GM19395 (cell line): ENCODE results near the gene P4HB.

Experiments used
- ATAC-seq: cut with Tn5 transposase; IDR thresholded peaks from one replicate; pipeline ENCODE4 v1.9.1; 2021; ENCODE audit warnings: mild to moderate bottlenecking, moderate library complexity; ENCODE audit not compliant: unreplicated experiment

The P4HB gene

DNA sequence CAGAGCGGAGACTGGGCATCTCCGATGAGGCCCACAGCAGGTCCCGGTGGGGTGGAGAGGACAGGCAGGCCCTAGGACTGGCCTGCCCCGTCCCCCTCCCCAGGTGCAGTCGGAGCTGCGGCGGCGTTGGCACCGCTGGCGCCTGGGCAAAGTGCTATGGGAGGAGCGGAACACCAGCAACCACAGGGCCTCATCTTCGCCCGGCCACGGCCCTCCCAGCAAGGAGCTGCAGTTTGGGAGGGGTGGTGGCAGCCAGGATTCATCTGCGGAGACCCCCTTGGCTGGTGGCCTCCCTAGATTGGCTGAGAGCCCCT is 47.0 kb downstream of the P4HB start:
- no peak for ATAC-seq

DNA sequence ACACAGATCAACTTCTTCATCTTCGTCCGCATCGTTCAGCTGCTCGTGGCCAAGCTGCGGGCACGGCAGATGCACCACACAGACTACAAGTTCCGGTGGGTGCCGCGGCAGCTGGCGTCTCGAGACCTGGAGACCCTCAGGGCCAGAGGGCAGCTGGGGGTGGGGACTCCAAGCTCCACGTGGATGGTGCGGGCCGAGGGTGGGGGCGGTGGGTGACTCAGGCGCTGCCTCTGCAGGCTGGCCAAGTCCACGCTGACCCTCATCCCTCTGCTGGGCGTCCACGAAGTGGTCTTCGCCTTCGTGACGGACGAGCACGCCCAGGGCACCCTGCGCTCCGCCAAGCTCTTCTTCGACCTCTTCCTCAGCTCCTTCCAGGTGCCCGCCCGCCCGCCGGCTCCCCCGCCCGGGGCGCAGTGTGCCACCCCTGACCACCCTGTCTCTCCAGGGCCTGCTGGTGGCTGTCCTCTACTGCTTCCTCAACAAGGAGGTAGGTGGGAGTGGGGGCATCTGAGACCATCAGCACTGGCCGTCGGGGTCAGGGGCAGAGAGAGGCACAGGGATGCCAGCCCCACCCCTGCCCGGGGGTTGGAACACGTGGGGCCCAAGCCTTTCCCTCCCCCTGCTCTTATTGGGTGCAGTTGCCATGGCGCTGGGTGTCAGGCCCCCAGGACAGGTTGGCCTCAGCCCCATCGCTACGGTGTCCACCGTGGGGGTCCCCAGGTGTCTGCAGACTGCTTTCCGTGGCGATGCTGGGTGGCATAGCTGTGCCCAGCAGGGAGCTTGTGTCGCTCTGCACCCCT is 47.6 kb downstream of the P4HB start:
- no peak for ATAC-seq

DNA sequence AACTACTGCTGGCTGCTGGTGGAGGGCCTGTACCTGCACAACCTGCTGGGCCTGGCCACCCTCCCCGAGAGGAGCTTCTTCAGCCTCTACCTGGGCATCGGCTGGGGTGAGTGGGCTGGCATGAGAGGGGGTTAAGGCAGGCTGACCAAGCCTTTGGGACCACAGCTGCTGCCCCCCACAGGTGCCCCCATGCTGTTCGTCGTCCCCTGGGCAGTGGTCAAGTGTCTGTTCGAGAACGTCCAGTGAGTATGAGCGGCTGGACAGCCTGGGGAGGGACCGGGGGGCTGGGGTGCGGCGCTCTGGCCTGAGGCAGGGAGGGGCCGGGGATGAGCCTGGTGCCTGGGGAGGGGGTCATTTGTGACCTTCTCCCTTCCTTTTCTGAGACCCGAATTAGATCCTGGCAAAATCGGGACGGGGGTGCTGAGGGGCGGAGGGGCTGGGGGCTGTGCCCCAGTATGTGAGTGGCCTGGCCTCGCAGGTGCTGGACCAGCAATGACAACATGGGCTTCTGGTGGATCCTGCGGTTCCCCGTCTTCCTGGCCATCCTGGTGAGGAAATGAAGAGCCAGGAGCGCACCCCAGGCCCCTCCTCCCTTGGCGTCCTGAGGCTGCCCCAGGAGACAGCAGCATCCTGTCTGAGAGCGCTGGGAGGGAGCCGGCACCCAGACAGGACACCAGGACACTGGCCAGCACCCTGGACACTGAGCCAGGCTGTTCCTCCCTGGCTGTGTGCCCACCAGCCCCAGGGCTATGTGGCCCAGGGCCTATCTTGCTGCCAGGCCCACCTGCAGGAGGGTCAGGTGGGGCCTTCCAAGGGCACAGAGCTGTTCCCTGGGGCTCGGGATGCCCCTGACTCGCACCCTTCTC is 48.4 kb downstream of the P4HB start:
- ATAC-seq = no peak

DNA sequence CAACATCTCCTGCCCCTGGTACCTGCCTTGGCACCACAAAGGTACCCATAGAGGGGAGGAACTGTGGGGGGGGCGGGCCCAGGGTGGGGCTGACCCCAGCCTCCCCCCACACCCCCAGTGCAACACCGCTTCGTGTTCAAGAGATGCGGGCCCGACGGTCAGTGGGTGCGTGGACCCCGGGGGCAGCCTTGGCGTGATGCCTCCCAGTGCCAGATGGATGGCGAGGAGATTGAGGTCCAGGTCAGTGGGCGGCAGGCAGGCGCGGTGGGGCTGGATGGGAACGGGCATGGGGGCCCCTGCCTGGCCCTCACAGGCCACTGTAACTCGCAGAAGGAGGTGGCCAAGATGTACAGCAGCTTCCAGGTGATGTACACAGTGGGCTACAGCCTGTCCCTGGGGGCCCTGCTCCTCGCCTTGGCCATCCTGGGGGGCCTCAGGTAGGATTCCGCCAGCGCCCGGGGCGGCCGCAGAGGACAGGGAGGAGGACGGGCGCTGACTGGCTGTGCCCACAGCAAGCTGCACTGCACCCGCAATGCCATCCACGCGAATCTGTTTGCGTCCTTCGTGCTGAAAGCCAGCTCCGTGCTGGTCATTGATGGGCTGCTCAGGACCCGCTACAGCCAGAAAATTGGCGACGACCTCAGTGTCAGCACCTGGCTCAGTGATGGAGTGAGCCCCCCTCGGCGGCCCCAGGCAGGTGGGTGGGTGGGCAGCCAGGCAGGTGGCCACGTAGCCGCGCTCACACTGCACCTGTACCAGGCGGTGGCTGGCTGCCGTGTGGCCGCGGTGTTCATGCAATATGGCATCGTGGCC is 49.2 kb downstream of the P4HB start:
- ATAC-seq = no peak

DNA sequence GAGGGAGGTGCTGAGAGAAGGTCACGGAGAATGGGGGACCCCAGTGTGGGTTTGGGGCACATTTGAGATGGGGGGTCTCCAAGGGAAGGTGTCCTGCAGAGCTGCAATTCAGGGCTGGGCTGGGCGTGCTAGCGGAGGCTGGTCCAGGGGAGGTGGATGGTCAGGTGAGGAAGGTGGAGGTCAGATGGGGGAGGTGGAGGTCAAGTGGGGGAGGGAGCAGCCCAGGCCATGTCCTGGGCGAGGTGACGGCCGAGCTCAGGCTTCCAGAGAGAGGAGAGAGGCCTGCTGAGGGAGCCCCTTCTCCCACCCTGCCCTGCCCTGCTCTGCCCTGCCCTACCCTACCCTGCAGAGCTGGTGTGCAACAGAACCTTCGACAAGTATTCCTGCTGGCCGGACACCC is 49.9 kb downstream of the P4HB start:
- ATAC-seq = no peak

DNA sequence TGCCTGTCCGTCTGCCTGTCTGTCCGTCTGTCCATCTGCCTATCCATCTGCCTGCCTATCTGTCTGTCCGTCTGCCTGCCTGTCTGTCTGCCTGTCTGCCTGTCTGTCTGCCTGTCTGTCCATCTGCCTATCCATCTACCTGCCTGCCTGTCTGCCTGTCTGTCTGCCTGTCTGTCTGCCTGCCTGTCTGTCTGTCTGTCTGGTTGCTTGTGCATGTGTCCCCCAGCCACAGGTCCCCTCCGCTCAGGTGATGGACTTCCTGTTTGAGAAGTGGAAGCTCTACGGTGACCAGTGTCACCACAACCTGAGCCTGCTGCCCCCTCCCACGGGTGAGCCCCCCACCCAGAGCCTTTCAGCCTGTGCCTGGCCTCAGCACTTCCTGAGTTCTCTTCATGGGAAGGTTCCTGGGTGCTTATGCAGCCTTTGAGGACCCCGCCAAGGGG is 50.8 kb downstream of the P4HB start:
- ATAC-seq = no peak

DNA sequence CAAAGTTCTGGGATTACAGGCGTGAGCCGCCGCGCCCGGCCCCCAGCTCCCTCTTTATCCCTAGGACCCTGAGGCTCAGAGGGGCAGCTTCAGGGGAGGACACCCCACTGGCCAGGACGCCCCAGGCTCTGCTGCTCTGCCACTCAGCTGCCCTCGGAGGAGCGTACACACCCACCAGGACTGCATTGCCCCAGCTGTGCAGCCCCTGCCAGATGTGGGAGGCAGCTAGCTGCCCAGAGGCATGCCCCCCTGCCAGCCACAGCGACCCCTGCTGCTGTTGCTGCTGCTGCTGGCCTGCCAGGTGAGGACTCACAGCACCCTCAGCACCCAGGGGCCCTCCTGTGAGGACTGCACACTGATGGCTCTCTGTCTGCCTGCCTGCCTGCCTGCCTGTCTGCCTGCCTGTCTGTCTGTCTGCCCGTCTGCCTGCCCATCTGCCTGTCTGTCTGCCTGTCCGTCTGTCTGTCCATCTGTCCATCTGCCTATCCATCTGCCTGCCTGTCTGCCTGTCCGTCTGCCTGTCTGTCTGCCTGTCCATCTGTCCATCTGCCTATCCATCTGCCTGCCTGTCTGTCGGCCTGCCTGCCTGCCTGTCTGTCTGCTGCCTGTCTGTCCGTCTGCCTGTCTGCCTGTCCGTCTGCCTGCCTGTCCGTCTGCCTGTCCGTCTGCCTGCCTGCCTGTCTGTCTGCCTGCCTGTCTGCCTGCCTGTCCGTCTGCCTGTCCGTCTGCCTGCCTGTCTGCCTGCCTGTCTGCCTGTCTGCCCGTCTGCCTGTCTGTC is 51.4 kb downstream of the P4HB start:
- ATAC-seq = no peak

DNA sequence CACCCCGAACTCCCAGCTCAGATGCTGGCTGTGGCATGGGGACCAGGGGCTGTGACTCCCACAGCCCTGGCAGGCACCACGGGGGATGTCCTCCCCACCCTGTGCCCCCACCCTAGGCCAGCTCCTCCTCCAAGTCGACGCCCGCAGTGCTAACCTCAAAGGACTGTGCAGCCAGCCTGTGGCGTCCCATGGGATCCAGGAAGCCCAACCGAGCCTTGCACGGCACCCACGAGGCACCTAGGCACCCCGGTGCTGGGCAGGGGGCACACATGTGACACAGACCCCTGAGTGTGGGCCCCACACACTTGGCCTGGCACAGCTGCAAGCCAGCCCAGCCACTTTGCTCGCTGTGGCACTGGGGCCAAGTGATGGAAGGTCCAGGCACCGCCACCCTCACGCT is 52.5 kb downstream of the P4HB start:
- ATAC-seq = no peak

DNA sequence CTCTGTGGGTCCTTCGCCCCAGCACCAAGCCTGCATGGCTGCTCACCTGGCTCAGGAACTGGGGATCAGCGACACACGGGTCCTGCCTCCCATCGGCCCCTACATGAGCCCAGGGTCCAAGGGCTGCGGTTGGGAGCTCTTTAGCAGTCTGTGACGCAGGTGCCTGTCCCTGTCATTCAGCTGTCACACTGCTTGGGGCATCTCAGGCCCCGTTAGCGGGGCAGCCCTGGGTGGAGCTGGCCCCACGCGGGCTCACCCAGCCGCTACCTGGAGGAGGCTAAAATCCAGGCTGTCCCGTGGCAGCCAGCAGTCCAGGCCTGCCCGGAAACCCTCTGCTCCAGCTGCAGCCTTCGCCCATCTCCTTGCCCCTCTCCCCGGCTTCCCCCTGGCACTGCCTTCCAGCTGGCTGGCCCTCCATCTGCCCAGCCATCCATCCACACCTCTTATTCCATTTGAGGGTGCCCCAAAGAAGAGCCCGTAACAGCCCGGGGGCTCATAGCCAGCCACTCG is 53.1 kb downstream of the P4HB start:
- no peak for ATAC-seq

DNA sequence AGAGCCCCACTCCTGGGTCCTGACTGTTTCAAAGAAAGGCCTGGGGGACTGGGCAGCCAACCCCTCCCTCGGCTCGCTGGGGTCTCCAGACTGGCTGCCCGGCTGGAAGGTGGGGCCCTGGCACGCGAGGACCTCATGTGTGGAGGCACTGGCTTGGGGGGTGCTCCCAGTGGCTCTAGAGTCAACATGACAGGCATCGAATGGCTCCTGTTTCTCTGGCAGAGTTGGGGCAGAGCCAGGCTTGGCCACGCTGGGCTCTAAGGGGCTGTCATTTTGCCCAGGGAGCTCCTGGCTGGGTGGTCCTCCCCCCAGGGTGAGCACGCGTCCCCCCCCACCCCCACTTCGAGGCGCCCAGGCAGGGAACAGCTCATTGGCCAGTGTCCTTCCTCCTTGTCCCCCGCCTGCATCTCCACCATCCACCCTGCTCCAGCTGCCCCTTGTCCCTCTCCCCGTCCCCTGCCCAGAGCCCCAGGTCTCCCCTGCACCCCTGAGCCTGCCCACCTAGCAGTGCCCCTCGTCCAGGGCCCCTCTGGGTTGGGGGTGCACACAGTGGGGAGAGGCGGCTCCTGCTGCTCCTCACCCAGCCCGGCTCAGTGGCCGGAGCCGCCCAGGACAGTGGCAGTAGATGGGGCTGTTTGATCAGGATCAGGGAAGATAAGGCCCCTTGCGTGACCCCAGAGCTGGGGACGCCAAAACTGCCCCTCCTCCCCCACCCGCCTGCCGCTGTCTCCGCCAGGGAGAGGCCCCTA is 53.7 kb downstream of the P4HB start:
- ATAC-seq = no peak

DNA sequence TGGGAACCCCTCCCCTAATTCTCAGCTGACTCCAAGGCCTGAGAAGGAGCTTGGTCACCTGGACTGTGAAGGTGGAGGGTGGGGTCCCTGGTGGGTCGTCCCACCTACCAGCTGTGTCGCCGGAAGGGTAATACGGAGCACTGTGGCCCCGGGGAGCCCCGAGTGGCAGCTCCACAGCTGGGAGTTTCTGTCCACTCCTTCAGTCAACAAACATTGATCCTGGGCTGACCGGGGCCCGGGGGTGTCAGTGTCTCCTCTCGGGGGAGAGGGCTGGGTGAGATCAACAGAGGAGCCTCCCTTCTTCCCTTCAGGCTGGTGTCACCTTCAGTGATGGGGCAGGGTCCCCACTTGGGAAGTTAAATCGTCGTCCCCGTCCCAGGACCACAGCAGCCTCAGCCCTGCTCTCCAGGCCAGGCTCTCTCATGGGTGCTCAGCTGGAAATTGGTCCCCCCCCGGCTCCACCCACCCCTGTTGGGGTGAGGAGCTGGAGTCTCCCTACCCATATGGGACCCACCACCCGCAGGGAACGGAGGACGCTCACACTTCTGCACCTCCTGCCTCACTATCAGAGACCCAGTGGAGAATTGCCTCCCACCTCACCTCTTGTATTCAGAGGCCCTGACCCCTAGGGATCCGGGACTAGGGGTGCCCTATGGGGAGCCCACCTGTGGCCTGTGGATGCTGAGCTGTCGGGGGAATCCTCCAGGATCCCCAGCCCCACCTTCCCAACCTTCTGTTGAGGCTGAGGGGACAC is 54.5 kb downstream of the P4HB start:
- no peak for ATAC-seq

DNA sequence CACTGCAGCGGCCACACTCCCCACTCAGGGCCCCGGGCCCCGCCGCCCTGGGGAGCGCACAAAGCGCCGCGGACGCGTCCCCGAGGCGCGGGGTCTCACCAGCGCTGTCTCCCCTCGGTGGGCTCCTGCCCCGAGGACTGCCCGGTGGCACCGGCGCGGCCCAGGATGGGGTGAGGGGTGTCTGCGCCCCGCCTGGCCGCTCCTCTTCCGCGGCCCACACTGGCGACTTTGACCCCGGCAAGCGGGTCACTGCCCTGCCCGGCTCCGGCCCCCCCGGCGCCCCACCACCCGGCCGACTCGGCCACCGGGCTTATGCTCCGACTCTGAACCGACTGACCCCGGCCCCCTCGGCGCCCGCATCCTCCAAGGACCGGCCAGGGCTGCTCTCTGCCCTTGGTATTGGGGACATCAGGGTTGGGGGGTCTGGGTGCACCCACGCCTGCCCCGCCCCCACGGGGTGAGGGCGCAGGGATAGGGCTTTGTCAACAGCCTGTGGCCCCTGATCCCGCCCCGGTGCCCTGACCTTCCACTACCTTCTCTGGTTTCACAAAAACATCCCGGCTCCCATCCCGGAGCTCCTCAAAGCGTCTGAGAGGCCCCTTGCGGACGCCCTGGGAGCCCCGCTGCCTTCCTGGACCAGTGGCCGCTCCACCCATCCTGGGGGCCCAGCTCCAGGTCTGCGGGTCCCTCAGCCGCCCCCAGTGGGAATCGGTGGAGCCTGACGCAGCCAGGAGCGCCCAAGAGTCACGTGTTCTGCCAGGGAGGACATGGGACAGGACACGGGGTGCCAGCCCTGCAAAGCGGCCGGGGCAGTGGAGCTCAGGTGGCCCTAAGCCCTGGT is 55.6 kb downstream of the P4HB start:
- ATAC-seq = no peak

DNA sequence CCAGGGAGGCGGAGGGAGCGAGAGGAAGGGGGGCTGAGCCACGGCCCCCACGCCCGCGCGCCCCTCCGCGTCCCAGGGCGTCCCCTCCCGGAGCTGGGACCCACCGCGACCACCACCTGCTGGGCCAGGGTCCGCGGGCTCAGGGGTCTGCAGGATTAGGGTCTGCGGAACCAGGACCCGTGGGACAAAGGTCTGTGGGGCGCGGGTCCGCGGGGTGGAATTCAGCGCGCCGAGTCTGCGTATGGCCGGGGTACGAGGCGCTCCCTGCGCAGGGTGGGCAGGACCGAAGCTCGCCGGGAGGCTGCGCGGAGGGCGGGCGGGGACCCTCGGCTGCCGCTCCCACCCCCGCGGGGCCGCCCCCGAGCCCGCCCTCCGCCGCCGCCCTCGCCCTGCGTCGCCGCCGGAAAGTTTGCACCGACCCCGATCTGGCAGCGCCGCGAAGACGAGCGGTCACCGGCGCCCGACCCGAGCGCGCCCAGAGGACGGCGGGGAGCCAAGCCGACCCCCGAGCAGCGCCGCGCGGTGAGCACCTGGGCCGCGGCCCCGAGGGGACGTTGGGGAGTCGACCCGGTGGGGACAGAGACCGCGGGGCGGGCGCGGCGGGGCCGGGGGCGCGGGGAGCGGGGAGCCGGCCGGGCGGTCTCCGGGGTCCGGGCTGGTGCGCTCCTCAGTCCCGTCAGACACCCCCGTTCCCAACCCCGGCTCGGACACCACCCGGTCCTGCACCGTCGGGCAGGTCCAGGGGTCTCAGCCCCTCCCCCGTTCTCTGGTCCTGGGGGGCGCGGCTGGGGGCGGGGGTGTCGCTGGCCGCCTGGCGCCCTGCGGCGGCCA is 56.4 kb downstream of the P4HB start, which contains the start of gene GCGR:
GCGR (plus strand) TSS at position 423 of the 831 bp plus-strand sequence. CDS start 4,869 bp downstream, outside the sequence.
- no peak for ATAC-seq

DNA sequence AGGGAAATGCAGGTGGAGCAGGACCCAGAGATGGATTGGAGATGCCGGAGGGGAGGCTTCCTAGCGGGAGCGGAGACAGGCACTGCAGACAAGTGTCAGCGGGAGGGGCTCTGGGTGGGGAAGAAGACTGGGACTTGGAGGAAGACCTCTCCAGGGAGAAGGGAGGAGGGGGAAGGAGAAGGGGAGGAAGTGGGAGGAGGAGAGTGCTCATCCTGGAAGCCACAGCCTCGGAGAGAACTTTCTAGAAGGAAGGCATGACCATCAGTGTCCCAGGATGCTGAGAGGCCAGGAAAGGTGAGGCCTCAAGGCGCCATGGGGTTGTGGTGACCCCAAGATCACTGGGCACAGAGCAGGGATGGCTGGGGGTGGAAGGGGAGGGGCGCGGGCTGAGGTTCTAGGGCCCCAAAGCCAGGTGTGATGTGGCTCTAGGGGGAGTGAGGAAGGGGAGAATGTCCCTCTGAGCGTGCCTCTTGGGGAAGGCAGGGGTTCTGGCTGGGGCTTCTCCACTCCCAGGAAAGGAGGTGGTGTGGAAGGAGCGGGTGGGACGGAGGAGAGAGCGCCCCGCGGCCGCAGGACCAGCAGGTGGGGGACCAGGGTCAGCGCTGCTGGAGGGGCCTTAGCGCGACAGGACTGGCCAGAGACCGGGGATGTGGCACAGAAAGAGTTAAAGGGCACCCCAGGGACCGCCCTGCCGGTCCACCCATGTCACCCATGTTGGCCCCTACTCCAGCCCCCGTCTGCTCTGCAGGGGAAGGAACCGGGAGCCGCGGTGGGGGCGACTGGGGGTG is 57.3 kb downstream of the P4HB start:
- no peak for ATAC-seq

DNA sequence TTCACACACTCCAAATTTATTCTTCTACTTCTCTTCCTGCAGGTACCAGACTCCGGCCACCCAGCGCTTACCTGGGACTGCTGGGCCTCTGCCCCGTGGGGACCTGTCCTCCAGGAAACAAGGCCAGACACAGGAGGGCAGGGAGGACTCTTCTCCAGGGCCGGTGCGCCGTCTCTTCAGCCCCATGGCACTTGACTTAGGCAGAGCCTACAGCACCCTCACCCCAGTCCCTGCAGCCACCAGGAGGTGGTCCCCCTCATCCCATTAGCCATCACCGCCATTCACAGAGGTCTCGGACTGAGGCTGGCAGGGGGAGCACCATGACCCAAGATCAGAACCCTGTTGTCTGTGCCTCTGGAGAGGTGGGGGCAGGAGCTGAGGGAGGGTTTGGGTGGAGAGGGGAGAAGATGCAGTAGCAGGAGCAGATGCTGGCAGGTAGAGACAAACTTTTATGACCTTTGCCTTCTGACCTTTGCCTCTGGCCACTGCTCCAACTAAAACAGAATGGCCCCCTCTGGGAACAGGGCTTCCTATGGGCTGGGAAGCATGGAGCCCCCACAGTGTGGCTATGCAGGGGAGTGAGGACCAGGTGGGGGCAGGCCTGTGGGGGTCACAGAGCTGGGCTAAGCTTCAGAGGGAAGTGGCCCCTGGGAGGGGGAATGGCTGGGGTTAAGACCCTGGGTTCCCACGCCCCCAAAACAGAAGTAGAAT is 58.1 kb downstream of the P4HB start:
- no peak for ATAC-seq

DNA sequence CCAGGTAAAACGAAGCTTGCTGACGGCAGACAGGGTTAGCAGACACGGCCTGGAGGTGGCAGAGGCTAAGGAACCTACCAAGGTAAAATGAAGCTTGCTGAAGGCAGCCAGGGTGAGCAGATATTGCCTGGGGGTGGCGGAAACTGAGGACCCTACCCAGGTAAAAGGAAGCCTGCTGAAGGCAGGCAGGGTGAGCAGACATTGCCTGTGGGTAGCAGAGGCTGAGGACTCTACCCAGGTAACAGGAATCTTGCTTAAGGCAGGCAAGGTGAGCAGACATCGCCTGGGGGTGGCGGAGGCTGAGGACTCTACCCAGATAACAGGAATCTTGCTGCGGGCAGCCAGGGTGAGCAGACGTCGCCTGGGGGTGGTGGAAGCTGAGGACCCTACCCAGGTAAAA is 59.0 kb downstream of the P4HB start:
- ATAC-seq = no peak
